Bronchial epithelial cell (primary cell): Measurements from ENCODE around the gene SPTAN1. TPM values are rescaled to one million over a fixed set of nuclear protein-coding genes. Genes with fewer than 3 reads are reported as not detected.

Experiments used
- DNase-seq: peaks from one replicate; pipeline ENCODE4 v3.0.0-alpha.2; 2010; ENCODE audit warnings: low read depth
- FAIRE-seq: peaks from 2 replicates; lab custom pipeline; 2011; peaks lifted over from hg19 to GRCh38; lab: Jason Lieb, UNC
- H3K27me3 ChIP-seq: 2 replicates; pipeline ENCODE4 v1.5.1; 2011; ENCODE audit warnings: low read length; ENCODE audit not compliant: control insufficient read depth, insufficient read depth
- H3K36me3 ChIP-seq: 2 replicates; pipeline ENCODE4 v1.5.1; 2011; ENCODE audit warnings: low read length; ENCODE audit not compliant: control insufficient read depth, insufficient read depth
- H3K4me3 ChIP-seq: 2 replicates; pipeline ENCODE4 v1.5.1; 2011; ENCODE audit warnings: mild to moderate bottlenecking, low read depth, low read length, control low read depth
- total RNA-seq: library from RNA; depleted of rRNA; stranded (reverse); fragments of >200 nt; gene quantifications from 2 replicates; pipeline ENCODE4 v1.2.1, GENCODE V29; 2014
- TF ChIP-seq, protein P1 (sequence below): IDR thresholded peaks from 2 replicates; pipeline ENCODE4 v1.5.1; 2011; ENCODE audit warnings: mild to moderate bottlenecking, moderate library complexity, low read length, control low read depth, inconsistent platforms; ENCODE audit not compliant: insufficient read depth, severe bottlenecking

Gene SPTAN1
- total RNA-seq, 1 donor from 2014 or later, result 159 TPM

DNA sequence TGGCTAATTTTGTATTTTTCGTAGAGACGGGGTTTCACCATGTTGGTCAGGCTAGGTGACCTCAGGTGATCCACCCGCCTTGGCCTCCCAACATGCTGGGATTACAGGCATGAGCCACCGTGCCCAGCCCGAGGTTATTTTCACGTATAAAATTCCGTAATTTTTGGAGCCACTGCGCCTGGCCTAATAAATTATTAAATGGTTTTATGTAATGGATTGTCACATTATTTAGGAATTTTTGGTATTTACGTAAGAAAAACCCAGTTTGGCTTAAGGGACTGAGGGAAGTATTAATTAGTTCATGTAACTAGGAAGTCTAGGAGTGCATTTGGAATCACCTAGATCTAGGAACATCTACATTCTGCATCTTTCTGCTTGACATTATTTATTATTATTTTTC is 39.6 kb upstream of the SPTAN1 start:
- Histone ChIP-seq H3K27me3 (no peaks in the 10 kb centered on the region), H3K4me3 (no peak overlapping the region), H3K36me3 (peaks cover 8% of the 10 kb centered on the region)
- DNase-seq, result no peak
- no peak for FAIRE-seq
- TF ChIP-seq, protein P1, sequence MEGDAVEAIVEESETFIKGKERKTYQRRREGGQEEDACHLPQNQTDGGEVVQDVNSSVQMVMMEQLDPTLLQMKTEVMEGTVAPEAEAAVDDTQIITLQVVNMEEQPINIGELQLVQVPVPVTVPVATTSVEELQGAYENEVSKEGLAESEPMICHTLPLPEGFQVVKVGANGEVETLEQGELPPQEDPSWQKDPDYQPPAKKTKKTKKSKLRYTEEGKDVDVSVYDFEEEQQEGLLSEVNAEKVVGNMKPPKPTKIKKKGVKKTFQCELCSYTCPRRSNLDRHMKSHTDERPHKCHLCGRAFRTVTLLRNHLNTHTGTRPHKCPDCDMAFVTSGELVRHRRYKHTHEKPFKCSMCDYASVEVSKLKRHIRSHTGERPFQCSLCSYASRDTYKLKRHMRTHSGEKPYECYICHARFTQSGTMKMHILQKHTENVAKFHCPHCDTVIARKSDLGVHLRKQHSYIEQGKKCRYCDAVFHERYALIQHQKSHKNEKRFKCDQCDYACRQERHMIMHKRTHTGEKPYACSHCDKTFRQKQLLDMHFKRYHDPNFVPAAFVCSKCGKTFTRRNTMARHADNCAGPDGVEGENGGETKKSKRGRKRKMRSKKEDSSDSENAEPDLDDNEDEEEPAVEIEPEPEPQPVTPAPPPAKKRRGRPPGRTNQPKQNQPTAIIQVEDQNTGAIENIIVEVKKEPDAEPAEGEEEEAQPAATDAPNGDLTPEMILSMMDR, result no peak

DNA sequence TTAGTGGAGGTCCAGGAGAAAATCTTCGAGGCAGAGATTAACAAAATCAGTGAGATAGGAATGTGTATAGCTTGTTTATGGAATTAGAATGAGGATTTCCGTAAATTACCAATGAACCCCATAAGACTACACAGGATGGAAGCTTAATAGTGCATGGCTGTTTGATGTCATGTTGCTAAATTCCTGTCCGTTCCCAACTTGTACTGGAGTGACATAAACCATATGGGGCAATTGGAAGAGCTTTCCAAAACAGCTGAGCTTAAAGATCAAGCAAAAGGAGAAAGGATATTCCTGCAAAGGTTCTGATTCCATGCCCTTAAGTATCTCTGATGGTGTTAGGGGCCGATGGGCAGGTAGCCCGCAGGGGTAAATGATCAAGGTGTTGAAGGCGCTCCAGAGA is 30.4 kb upstream of the SPTAN1 start:
- no peak for DNase-seq
- Histone ChIP-seq H3K27me3 (no peaks in the 10 kb centered on the region), H3K36me3 (peaks cover 14% of the 10 kb centered on the region), H3K4me3 (no peak overlapping the region)
- FAIRE-seq, result peak; percentile 32
- TF ChIP-seq, protein P1, result no peak

DNA sequence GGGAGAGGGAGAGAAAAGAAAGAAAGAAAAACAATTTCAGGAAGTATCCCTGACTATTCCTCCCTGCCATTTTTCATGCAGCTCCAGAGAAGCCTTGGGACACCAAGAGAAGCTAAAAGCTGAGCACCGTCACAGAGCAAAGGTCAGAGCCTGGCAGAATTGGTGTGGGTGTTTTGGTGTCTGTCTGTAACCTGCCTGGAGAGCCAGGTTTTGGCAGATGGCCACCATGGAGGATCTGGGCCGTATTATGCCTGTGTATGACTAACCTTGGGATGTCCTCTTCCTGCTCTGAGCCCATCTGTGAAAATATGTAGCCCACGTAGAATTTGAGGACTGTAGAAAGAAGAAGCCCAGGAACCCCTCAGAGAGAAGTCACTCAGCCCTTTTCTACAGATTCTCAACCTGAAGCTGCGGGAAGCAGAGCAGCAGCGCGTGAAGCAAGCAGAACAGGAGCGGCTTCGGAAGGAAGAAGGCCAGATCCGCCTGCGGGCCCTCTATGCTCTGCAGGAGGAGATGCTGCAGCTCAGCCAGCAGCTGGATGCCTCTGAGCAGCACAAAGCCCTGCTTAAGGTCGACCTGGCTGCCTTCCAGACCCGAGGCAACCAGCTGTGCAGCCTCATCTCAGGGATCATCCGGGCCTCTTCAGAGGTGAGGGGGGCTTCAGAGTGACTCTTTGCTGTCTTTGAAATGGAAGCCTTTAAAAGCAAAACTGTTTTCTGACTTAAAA is 29.0 kb upstream of the SPTAN1 start:
- TF ChIP-seq, protein P1, result no peak
- DNase-seq, result no peak
- Histone ChIP-seq H3K4me3 (no peak overlapping the region), H3K36me3 (peaks cover 15% of the 10 kb centered on the region), H3K27me3 (no peaks in the 10 kb centered on the region)
- FAIRE-seq, result no peak

GRCh38 chr9:128526720-128527119 is 25.7 kb upstream of the SPTAN1 start:
- FAIRE-seq, result no peak
- peaks cover 17% of the 10 kb centered on the region for H3K36me3 ChIP-seq
- no peaks in the 10 kb centered on the region for H3K27me3 ChIP-seq
- DNase-seq, result no peak
- TF ChIP-seq, protein P1, result no peak
- H3K4me3 ChIP-seq, result no peak overlapping the region

- H3K4me3 ChIP-seq, result no peak overlapping the region
- no peaks in the 10 kb centered on the region for H3K27me3 ChIP-seq
- FAIRE-seq (no peak), DNase-seq (no peak)
- TF ChIP-seq, protein P1, result no peak
- H3K36me3 ChIP-seq, result peaks cover 20% of the 10 kb centered on the region
These were observed 23.8 kb upstream of the SPTAN1 start for GRCh38 chr9:128528445-128529160.
